ENCODE results near the gene HMGCLL1. TPM values are rescaled to one million over a fixed set of nuclear protein-coding genes. Genes with fewer than 3 reads are reported as not detected.

Gene HMGCLL1
- polyA plus RNA-seq, 1 of the 3 experiments (the other 2 are of a cell fraction) = not detected

GRCh38 chr6:55543633-55544309 is 35.2 kb downstream of the HMGCLL1 start:
- Histone ChIP-seq H3K27ac (ENCODE audit: low read depth in 2 of 2, low read length in 1 of 2) (no peak overlapping the region), H3K9me2 (no peaks in the 10 kb centered on the region), H3K4me3 (ENCODE audit: low read depth in 2 of 2, low read length in 1 of 2) (no peak overlapping the region), H4K20me1 (ENCODE audit: insufficient read depth) (no peaks in the 10 kb centered on the region), H3K36me3 (replicated peaks in 1 of 2; ENCODE audit: control insufficient read depth in 1 of 2, insufficient read depth in 2 of 2, low read length in 1 of 2) (no peaks in the 10 kb centered on the region), H3K9me3 (no peaks in the 10 kb centered on the region), H3K4me2 (no peak overlapping the region), H3F3A (replicated peaks; ENCODE audit: insufficient read depth) (no peaks in the 10 kb centered on the region), H3K27me3 (ENCODE audit: insufficient read depth) (no peaks in the 10 kb centered on the region), H2AFZ (ENCODE audit: low read depth) (no peak overlapping the region), H3K4me1 (ENCODE audit: control insufficient read depth in 1 of 2, insufficient read depth in 2 of 2, low read depth in 1 of 2, low read length in 1 of 2) (no peaks in the 10 kb centered on the region), H3K9ac (no peak overlapping the region), H3K79me2 (ENCODE audit: insufficient read depth) (no peaks in the 10 kb centered on the region)
- POLR2A ChIA-PET = no interaction called here
- DNase-seq = no peak
- 63% methylated on average over 4 of the region's 4 CpGs for WGBS (ENCODE audit: low lambda C conversion rate)
- CTCF ChIA-PET = no interaction called here
- TF ChIP-seq MEF2A (IDR thresholded peaks at IDR 0.05; ENCODE audit: borderline replicate concordance, low read depth) (no peak), FOXJ3 (CRISPR knock-in tag; IDR thresholded peaks at IDR 0.05) (no peak)
- TF ChIP-seq, protein P1, sequence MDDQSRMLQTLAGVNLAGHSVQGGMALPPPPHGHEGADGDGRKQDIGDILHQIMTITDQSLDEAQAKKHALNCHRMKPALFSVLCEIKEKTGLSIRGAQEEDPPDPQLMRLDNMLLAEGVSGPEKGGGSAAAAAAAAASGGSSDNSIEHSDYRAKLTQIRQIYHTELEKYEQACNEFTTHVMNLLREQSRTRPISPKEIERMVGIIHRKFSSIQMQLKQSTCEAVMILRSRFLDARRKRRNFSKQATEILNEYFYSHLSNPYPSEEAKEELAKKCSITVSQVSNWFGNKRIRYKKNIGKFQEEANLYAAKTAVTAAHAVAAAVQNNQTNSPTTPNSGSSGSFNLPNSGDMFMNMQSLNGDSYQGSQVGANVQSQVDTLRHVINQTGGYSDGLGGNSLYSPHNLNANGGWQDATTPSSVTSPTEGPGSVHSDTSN (IDR thresholded peaks at IDR 0.05) = no peak
- TF ChIP-seq, protein P2, sequence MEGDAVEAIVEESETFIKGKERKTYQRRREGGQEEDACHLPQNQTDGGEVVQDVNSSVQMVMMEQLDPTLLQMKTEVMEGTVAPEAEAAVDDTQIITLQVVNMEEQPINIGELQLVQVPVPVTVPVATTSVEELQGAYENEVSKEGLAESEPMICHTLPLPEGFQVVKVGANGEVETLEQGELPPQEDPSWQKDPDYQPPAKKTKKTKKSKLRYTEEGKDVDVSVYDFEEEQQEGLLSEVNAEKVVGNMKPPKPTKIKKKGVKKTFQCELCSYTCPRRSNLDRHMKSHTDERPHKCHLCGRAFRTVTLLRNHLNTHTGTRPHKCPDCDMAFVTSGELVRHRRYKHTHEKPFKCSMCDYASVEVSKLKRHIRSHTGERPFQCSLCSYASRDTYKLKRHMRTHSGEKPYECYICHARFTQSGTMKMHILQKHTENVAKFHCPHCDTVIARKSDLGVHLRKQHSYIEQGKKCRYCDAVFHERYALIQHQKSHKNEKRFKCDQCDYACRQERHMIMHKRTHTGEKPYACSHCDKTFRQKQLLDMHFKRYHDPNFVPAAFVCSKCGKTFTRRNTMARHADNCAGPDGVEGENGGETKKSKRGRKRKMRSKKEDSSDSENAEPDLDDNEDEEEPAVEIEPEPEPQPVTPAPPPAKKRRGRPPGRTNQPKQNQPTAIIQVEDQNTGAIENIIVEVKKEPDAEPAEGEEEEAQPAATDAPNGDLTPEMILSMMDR (IDR thresholded peaks at IDR 0.05) = no peak

DNA sequence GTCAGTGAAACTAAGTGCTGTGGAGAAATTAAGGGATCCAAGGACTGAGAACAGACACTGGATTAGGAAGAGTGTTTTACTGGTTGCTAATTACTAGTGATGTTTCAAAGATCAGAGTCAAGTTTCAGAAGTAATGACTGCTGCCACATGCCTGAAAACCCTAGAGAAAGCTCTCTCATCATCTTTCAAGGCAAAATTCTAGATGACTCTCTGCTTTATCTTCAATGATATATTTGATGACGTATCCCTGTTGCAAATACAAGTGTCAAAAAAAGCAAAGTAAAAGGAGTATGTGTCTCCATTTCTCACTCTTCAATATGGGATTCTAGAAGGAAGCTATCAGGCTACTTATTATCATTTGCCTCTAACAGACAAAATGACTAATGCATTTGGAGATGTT is 38.0 kb downstream of the HMGCLL1 start:
- Histone ChIP-seq H3K9me3 (no peaks in the 10 kb centered on the region), H3K27me3 (ENCODE audit: insufficient read depth) (no peaks in the 10 kb centered on the region), H3K9ac (no peak overlapping the region), H2AFZ (ENCODE audit: low read depth) (no peak overlapping the region), H3K27ac (ENCODE audit: low read depth in 2 of 2, low read length in 1 of 2) (no peak overlapping the region), H3K4me2 (no peak overlapping the region), H3K9me2 (no peaks in the 10 kb centered on the region), H3K36me3 (replicated peaks in 1 of 2; ENCODE audit: control insufficient read depth in 1 of 2, insufficient read depth in 2 of 2, low read length in 1 of 2) (no peaks in the 10 kb centered on the region), H3K79me2 (ENCODE audit: insufficient read depth) (no peaks in the 10 kb centered on the region), H4K20me1 (ENCODE audit: insufficient read depth) (no peaks in the 10 kb centered on the region), H3K4me1 (ENCODE audit: control insufficient read depth in 1 of 2, insufficient read depth in 2 of 2, low read depth in 1 of 2, low read length in 1 of 2) (no peaks in the 10 kb centered on the region), H3K4me3 (ENCODE audit: low read depth in 2 of 2, low read length in 1 of 2) (no peak overlapping the region), H3F3A (replicated peaks; ENCODE audit: insufficient read depth) (no peaks in the 10 kb centered on the region)
- no peak for DNase-seq
- CTCF ChIA-PET = no interaction called here
- 39% methylated on average over 1 of the region's 1 CpG for WGBS (ENCODE audit: low lambda C conversion rate)
- POLR2A ChIA-PET = no interaction called here
- TF ChIP-seq RAD21 (IDR thresholded peaks at IDR 0.05; ENCODE audit: low read length) (no peak), TEAD4 (IDR thresholded peaks at IDR 0.05; ENCODE audit: borderline replicate concordance, insufficient read depth) (no peak), ZBTB33 (IDR thresholded peaks at IDR 0.05; ENCODE audit: borderline replicate concordance, low read depth) (no peak), NFIC (IDR thresholded peaks at IDR 0.05; ENCODE audit: borderline replicate concordance) (no peak), IRF3 (IDR thresholded peaks at IDR 0.05; ENCODE audit: low read depth, low read length) (no peak), FOXJ3 (CRISPR knock-in tag; IDR thresholded peaks at IDR 0.05) (no peak), ELF1 (IDR thresholded peaks at IDR 0.05) (no peak), FOSL2 (IDR thresholded peaks at IDR 0.05; ENCODE audit: borderline replicate concordance, low read depth) (no peak), CHD2 (IDR thresholded peaks at IDR 0.05; ENCODE audit: low read length, partially characterized antibody) (no peak), YY1 (IDR thresholded peaks at IDR 0.05; ENCODE audit: low read depth) (no peak), NRF1 (IDR thresholded peaks at IDR 0.05; ENCODE audit: low read depth, low read length) (no peak), TAF1 (IDR thresholded peaks at IDR 0.05; ENCODE audit: borderline replicate concordance, low read depth, low read length) (no peak)
- TF ChIP-seq, protein P1 (IDR thresholded peaks at IDR 0.05) = no peak

Data from SK-N-SH (cell line).